Neural crest cell (in vitro differentiated cells): ENCODE measurements around the gene BAZ2B. TPM values are rescaled to one million over a fixed set of nuclear protein-coding genes. Genes with fewer than 3 reads are reported as not detected.

Experiments used
- DNase-seq: peaks from one replicate; pipeline ENCODE4 v3.0.0; 2021; ENCODE audit warnings: low read depth, mixed read lengths, low spot score
- H3K27ac Mint-ChIP-seq: one replicate; pipeline ENCODE4 v1.8.0; 2021; ENCODE audit warnings: mild to moderate bottlenecking, mixed read lengths; ENCODE audit not compliant: unreplicated experiment
- H3K27me3 Mint-ChIP-seq: 2 replicates; pipeline ENCODE4 v1.8.0; 2021; ENCODE audit warnings: low read depth, mild to moderate bottlenecking, mixed read lengths
- H3K36me3 Mint-ChIP-seq: 2 replicates; pipeline ENCODE4 v1.8.0; 2021; ENCODE audit warnings: low read depth, mild to moderate bottlenecking, mixed read lengths
- H3K4me1 Mint-ChIP-seq: 2 replicates; pipeline ENCODE4 v1.8.0; 2021; ENCODE audit warnings: mixed read lengths
- H3K4me3 Mint-ChIP-seq: one replicate; pipeline ENCODE4 v1.8.0; 2021; ENCODE audit warnings: mild to moderate bottlenecking, mixed read lengths
- H3K9me3 Mint-ChIP-seq: 2 replicates; pipeline ENCODE4 v1.8.0; 2021; ENCODE audit warnings: mixed read lengths
- total RNA-seq: library from RNA; stranded (reverse); gene quantifications from 2 replicates; pipeline ENCODE4 v1.2.1, GENCODE V29; 2021
- TF ChIP-seq, protein P1 (sequence below): fragments of 200-600 bp; sonication (generic); conservative IDR thresholded peaks from 2 replicates; pipeline ENCODE4 v1.5.0; 2021; ENCODE audit warnings: antibody characterized with exemption, mild to moderate bottlenecking

The BAZ2B gene
- total RNA-seq, 1 donor from 2014 or later: 65.9 TPM

GRCh38 chr2:159300586-159300985 is 315.8 kb downstream of the BAZ2B start:
- Mint-ChIP-seq H3K36me3 (peaks cover 6% of the 10 kb centered on the region), H3K27me3 (no peaks in the 10 kb centered on the region), H3K4me3 (no peak overlapping the region), H3K9me3 (peaks cover 25% of the 10 kb centered on the region), H3K4me1 (no peaks in the 10 kb centered on the region), H3K27ac (no peak overlapping the region)
- no peak for DNase-seq
- TF ChIP-seq, protein P1, sequence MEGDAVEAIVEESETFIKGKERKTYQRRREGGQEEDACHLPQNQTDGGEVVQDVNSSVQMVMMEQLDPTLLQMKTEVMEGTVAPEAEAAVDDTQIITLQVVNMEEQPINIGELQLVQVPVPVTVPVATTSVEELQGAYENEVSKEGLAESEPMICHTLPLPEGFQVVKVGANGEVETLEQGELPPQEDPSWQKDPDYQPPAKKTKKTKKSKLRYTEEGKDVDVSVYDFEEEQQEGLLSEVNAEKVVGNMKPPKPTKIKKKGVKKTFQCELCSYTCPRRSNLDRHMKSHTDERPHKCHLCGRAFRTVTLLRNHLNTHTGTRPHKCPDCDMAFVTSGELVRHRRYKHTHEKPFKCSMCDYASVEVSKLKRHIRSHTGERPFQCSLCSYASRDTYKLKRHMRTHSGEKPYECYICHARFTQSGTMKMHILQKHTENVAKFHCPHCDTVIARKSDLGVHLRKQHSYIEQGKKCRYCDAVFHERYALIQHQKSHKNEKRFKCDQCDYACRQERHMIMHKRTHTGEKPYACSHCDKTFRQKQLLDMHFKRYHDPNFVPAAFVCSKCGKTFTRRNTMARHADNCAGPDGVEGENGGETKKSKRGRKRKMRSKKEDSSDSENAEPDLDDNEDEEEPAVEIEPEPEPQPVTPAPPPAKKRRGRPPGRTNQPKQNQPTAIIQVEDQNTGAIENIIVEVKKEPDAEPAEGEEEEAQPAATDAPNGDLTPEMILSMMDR: no peak

DNA sequence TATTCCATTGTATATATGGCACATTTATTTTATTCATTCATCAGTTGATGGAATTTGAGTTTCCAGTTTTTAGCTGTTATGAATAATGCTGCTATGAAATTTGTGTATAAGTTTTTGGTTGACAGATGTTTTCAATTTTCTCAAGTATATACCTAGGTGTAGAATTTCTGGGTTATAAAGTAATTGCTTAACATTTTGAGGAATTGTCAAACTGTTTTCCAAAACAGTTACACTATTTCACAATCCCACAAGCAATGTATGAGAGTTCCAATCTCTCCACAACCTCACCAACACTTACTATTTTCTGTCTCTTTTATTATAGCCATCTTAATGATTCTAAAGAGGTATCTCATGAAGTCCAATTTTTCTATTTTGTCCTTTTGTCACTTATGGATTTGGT is 317.4 kb downstream of the BAZ2B start:
- DNase-seq: no peak
- TF ChIP-seq, protein P1: no peak
- H3K4me1 Mint-ChIP-seq: no peaks in the 10 kb centered on the region
- H3K4me3 Mint-ChIP-seq: no peak overlapping the region
- peaks cover 19% of the 10 kb centered on the region for H3K9me3 Mint-ChIP-seq
- H3K36me3 Mint-ChIP-seq: peaks cover 2% of the 10 kb centered on the region
- H3K27me3 Mint-ChIP-seq: no peaks in the 10 kb centered on the region
- no peak overlapping the region for H3K27ac Mint-ChIP-seq

GRCh38 chr2:159297042-159297707 is 319.2 kb downstream of the BAZ2B start:
- TF ChIP-seq, protein P1: no peak
- Mint-ChIP-seq H3K36me3 (peaks cover 2% of the 10 kb centered on the region), H3K4me1 (no peaks in the 10 kb centered on the region)

GRCh38 chr2:159292157-159292556 is 324.2 kb downstream of the BAZ2B start:
- Mint-ChIP-seq H3K27me3 (no peaks in the 10 kb centered on the region), H3K4me1 (peaks cover 5% of the 10 kb centered on the region), H3K4me3 (no peak overlapping the region), H3K36me3 (peaks cover 2% of the 10 kb centered on the region), H3K27ac (no peak overlapping the region), H3K9me3 (peaks cover 2% of the 10 kb centered on the region)
- DNase-seq: no peak
- TF ChIP-seq, protein P1: no peak

More at GRCh38 chr2:159297042-159297707, 319.2 kb downstream of the BAZ2B start:
- Mint-ChIP-seq H3K9me3 (peaks cover 10% of the 10 kb centered on the region), H3K27me3 (no peaks in the 10 kb centered on the region), H3K27ac (no peak overlapping the region), H3K4me3 (no peak overlapping the region)
- no peak for DNase-seq

DNA sequence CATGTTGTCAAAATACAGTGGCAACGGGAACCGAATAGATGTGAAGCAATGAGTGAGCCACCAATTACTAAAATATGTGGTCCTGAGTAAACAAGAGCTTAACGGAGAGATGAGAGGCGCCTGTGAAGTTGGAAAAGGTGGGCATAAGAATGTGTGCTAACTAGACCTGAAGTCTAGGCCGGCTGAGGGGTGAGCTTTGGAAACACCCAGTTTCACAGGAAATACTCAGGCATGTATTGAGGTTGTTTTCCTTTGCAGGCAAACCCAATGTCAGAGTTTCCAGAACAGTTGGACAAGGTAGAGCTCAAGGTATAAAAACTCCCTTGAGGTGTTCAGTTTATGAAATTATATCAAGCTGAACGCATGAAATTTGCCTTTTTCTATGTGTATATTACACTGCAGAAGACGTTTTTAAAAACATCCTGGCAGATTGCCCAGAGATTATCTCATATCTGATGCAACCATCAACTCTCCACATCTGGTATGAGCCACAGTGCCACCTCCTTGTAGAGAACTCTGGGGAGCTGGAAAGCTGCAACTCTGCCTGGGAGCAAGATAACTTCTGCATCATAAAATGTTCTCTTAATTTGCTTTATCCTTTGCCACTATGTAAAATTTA is 325.9 kb downstream of the BAZ2B start:
- TF ChIP-seq, protein P1: no peak
- Mint-ChIP-seq H3K4me3 (no peak overlapping the region), H3K36me3 (no peaks in the 10 kb centered on the region), H3K27me3 (no peaks in the 10 kb centered on the region), H3K4me1 (peaks cover 11% of the 10 kb centered on the region), H3K9me3 (no peaks in the 10 kb centered on the region), H3K27ac (no peak overlapping the region)
- DNase-seq: no peak
